NCI-H748 (cell line): ENCODE results near the gene APP.

Experiments
- DNase-seq: peaks from one replicate; lab custom pipeline; 2025; ENCODE audit not compliant: unreplicated experiment; lab: John Stamatoyannopoulos, UW

The APP gene

DNA sequence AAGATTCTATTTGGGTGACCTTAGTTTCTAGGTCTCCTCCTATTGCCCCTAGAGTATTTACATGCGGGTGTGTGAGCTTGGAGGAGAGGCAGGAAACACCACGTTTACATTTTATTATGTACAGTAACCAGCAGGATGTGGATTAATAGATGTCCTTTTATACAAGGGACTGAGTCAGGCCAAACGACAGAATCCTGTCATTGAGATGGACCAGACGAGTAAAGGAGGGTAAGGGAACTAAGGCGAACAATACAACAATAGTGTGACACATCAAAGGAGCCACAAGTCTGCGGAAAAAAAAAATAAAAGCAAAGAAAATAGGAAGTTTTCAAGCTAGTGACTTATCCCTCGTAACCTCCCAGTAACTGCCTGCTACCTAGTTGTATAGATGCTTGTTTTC, 284.7 kb downstream of the APP start:
- DNase-seq, result no peak

- no peak for DNase-seq
These were observed 285.2 kb downstream of the APP start for GRCh38 chr21:25885405-25885804.

DNA sequence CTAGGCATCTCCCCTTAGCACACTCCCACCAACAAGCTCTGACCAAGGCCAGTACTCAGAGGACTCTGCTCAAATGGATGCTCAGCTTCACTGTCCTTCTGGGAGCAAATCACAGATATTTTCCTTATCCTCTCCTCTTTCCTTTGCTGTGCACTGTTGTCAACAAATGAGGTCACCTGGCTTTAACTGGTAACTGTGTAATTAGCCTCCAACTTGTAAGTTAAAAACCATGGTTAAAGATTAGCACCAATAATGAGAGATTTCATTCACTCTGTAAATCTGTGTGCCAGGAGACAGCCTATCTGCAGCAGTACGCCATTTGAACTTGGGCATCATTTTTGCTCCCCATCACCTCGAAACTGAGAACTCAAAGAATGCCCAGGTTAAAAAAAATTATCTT, 286.3 kb downstream of the APP start:
- DNase-seq, result no peak

DNA sequence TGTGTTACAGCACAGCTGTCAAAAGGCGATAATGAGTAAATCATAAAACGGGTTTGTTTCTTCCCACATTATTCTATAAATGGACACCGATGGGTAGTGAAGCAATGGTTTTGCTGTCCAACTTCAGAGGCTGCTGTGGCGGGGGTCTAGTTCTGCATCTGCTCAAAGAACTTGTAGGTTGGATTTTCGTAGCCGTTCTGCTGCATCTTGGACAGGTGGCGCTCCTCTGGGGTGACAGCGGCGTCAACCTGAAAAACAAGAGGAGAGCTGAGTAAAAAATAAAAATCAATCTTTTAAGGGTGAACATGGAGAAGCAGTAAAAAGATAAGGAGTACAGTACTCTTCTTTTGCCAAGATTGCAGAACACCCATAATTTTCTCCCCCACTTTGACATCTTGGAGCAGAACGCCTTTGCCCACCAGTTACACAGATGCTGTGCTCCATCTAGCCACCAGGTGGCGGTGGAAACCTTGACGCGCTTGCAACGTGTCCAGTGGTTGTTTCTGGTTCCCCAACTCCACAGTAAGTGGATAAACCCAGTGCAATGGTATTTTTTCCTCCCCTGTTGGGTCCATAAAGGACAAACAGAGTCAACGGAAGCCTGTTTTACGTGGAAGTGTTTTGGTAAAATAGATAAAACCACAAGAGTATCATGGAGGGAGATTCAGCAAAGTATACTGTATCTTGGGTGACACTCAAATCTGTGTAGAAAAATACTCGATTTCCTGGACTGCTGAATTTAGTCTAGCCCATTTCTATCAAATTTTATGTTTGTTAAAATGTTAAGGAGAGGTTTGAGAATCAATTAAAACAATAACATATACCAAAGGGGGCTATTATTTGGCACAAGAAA, 288.8 kb downstream of the APP start:
- peak; percentile 58 for DNase-seq

- DNase-seq, result no peak
These were observed 291.4 kb downstream of the APP start for GRCh38 chr21:25879203-25879602.

DNA sequence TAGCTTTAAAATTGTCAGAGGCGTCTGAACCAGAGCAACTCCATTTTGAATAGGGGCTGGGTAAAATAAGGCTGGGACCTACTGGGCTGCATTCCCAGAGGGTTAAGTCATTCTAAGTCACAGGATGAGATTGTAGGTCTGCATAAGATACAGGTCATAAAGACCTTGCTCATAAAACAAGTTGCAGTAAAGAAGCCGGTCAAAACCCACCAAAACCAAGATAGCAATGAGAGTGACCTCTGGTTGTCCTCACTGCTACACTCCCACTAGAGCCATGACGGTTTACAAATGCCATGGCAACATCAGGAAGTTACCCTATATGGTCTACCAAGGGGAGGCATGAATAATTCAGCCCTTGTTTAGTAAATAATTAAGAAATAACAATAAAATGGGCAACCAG, 292.2 kb downstream of the APP start:
- DNase-seq, result no peak

GRCh38 chr21:25872271-25872670, 298.3 kb downstream of the APP start:
- no peak for DNase-seq

- no peak for DNase-seq
These were observed 299.0 kb downstream of the APP start for GRCh38 chr21:25871566-25871965.

DNA sequence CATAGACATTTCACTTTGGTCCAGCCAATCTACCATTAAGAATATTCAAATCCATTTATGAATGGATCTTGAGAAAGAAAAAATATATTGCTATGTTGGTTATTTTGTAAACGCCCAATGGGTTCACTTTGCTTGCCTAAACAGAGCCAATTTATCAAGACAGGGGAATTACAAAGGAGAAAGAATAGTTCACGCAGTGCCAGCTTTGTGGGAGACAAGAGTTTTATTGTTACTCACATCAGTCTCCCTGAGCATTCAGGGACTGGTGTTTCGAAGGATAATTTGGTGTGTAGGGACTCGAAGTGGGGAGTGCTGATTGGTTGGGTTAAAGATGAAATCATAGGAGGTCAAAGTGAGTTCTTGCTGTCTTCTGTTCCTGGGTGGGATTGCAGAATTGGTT, 300.5 kb downstream of the APP start:
- DNase-seq, result no peak

- no peak for DNase-seq
These were observed 303.5 kb downstream of the APP start for GRCh38 chr21:25867061-25867460.

- DNase-seq, result no peak
These were observed 306.8 kb downstream of the APP start for GRCh38 chr21:25863747-25864146.

GRCh38 chr21:25863031-25863430, 307.5 kb downstream of the APP start:
- no peak for DNase-seq

GRCh38 chr21:25862596-25862995, 308.0 kb downstream of the APP start:
- peak; percentile 22 for DNase-seq

- DNase-seq, result no peak
These were observed 308.5 kb downstream of the APP start for GRCh38 chr21:25862112-25862511.

DNA sequence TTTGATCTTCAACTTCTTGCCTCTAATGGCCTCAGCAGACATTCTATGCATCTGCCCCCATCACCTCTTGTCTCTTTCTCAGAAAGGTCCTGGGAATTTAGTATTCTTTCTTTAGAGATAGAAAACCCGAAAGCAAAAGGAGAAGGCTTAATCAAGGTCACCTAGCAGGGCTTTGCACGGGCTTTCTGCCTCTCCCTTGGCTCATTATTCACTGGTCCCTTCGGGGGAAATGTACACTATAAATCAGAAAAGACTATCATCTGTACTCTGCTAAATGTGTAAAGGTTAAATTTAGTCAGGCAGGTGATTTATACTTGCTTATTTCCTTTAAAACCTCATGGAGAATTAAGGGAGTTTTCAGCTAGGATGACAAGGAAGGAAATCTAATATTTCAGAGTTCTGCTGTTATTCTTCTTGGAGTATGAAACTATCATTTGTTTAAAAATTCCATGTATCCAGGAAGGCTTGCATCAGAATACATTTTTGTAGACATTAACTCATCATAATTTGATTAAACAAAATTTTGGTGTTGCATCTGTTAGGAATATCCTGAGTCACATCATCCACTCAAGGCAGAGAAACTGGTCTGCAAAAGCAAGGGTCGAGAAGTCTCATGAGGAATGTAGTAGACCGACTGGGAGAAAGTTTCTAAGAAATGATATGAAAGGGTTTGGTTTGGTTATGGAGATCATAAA, 311.2 kb downstream of the APP start:
- no peak for DNase-seq

GRCh38 chr21:25858325-25858724, 312.2 kb downstream of the APP start:
- peak; percentile 32 for DNase-seq

DNA sequence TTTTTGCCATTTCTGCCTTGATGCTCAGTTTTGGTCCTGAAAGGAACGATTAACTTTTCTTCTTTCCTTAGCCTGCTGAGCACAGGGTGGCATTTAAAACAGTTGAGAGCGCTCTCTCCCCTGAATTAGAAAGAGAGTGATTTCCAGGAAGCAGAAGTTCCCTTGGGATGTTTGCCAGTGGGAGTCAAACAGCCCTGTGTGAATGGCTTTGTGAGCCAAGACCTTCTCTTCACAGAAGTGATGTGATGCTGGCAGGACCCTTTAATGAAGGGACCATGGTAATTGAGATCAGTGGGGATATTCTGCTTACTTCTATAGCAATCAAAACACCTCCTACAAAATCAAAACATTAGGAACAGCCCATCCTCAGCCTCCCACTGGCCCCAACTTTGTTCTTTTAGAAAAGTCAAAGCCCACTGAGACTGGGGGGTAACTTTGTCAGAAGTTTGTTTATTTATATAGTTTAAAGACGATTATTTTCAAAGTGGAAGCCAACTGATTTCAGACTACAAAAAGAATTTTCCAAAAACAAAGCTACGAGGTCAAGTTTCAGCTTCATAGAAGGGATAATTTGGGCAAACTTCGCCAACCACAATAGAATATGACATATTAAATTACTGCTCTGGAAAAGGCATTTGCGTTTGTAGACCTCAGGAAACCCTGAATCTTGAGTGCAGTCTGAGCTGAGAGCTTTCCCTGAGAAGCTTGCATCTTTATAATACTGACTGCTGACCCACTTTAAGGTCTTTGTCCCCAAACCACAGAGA, 313.1 kb downstream of the APP start:
- no peak for DNase-seq

GRCh38 chr21:25855576-25855975, 315.0 kb downstream of the APP start:
- no peak for DNase-seq

GRCh38 chr21:25850126-25850842, 320.3 kb downstream of the APP start:
- DNase-seq, result peak; percentile 43

DNA sequence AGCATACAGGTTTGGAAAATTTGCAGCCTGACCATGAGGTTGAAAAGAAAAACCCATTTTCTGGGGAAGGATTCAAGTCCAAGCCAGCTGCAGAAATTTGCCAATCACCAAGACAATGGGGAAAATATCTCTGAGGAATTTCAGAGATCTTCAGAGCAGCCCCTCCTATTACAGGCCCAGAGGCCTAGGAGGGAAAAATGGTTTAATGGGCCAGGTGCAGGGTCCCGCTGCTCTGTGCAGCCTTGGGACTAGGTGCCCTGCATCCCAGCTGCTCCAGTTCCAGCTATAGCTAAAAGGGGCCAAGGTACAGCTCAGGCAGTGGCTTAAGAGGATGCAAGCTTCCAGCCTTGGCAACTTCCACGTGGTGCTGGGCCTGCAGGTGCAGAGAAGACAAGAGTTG, 322.3 kb downstream of the APP start:
- no peak for DNase-seq

DNA sequence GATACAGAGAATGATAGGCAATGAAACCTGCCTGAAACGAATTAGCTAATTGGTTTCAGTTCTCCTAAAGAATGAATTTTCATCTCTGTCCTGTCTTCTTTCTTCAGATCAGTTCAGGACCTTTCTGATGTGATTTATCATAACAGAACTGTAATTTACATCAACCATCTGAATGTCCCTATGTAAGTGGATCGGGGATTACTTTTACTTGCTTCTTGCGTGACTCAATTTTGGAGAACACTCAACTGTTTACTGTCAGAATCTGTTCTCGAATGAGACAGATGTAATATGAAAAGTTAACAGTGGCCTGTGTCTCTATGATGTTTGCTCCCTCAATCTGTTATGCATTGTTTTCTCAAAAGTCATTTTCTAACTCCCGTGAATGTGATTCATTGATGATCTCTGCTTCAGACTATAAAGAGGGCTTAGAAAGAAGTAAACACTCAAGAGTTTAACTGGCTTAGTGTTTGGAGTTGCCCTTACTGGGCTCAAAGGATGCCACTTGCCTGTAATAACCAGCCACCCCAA, 324.8 kb downstream of the APP start:
- no peak for DNase-seq
